Vagina (tissue), 2 donors: Measurements from ENCODE around the gene JPH2.

Source experiments
- CTCF ChIP-seq, 3 experiments: fragments of 450-650 bp in 2 of 3; fragments of 200-600 bp in 1 of 3; sonication (generic) in 1 of 3; IDR thresholded peaks; one replicate each; pipeline ENCODE4 v1.5.1; 2017 to 2019; ENCODE audit warnings: antibody characterized with exemption in 3 of 3, mild to moderate bottlenecking in 2 of 3, moderate library complexity in 2 of 3
- POLR2A ChIP-seq, 2 donors: fragments of 450-650 bp; IDR thresholded peaks; one replicate each; pipeline ENCODE4 v1.6.1; 2017; ENCODE audit warnings: antibody characterized with exemption in 2 of 2, mild to moderate bottlenecking in 2 of 2, moderate library complexity in 2 of 2
- POLR2AphosphoS5 ChIP-seq, 2 donors: sonication (generic); formaldehyde crosslinking; IDR thresholded peaks; one replicate each; pipeline ENCODE4 v1.9.0; 2017; ENCODE audit warnings: antibody characterized with exemption in 2 of 2, mild to moderate bottlenecking in 2 of 2, low read depth in 1 of 2; ENCODE audit not compliant: insufficient read depth in 1 of 2

DNA sequence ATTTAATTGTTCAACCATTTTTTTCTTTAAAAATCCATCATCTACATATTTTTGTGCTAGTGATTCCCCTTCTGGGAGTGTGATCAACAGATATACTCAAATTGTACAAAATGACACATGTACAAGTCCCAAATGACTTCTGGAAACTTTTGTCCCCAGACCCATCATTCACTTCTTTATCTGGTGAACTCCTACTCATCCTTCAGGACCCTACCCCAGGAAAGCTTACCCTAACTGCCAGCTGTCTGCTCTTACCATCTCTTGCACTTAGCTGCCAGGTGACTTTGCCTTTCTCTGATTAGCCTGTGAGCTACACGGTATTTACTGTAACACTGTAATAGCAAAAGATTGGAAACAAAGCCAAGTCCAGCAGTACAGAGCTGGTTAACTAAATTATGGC, 55.3 kb downstream of the JPH2 start:
- TF ChIP-seq CTCF (IDR thresholded peaks at IDR 0.05), result no peak
- TF ChIP-seq POLR2A (IDR thresholded peaks at IDR 0.05), result no peak
- no peak for TF ChIP-seq POLR2AphosphoS5 (IDR thresholded peaks at IDR 0.05; ENCODE audit: insufficient read depth in 1 of 2, low read depth in 1 of 2)
